Measurements from ENCODE around the gene ARPC1B.

DNA sequence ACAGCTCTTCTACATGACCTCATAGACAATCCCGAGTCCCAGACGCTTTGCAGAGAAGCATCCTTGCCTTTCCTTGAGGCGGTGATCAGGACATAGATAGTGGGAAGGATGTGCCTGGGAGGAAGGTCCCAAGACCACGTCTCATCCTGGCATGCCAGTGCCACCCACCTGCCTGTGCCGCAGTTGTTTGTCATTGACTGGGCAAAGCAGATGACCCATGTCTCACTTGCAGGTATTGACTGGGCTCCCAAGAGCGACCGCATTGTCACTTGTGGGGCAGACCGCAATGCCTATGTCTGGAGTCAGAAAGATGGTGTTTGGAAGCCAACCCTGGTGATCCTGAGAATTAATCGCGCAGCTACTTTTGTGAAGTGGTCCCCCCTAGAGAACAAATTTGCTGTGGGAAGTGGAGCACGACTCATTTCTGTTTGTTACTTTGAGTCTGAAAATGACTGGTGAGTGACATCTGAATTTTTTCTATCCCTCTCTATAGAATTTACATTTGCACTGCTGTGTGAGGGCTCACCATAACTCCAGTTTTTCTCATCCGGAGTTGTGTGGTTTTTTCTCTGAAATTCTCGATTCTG lies 30.4 kb upstream of the ARPC1B start:
- TF ChIP-seq, protein P1, sequence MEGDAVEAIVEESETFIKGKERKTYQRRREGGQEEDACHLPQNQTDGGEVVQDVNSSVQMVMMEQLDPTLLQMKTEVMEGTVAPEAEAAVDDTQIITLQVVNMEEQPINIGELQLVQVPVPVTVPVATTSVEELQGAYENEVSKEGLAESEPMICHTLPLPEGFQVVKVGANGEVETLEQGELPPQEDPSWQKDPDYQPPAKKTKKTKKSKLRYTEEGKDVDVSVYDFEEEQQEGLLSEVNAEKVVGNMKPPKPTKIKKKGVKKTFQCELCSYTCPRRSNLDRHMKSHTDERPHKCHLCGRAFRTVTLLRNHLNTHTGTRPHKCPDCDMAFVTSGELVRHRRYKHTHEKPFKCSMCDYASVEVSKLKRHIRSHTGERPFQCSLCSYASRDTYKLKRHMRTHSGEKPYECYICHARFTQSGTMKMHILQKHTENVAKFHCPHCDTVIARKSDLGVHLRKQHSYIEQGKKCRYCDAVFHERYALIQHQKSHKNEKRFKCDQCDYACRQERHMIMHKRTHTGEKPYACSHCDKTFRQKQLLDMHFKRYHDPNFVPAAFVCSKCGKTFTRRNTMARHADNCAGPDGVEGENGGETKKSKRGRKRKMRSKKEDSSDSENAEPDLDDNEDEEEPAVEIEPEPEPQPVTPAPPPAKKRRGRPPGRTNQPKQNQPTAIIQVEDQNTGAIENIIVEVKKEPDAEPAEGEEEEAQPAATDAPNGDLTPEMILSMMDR (IDR thresholded peaks at IDR 0.05; ENCODE audit: control extremely low read depth in 1 of 3, insufficient read depth in 1 of 3, low read depth in 1 of 3, low read length in 3 of 3), result no peak
- no peak for TF ChIP-seq EZH2 (IDR thresholded peaks at IDR 0.05; ENCODE audit: low read depth, low read length, severe bottlenecking)
- TF ChIP-seq YY1 (IDR thresholded peaks at IDR 0.05; ENCODE audit: low read depth, low read length), result no peak
- TF ChIP-seq GABPA (IDR thresholded peaks at IDR 0.05; ENCODE audit: borderline replicate concordance, insufficient read depth, low read length), result no peak
- TF ChIP-seq POLR2A (IDR thresholded peaks at IDR 0.05; ENCODE audit: control extremely low read depth in 1 of 2, low read depth in 2 of 2, low read length in 2 of 2), result no peak

Data from H1 (cell line).